Neural cell (in vitro differentiated cells): ENCODE data around the gene ESPL1.

Source experiments
- CTCF ChIP-seq: fragments of 450-650 bp; IDR thresholded peaks from 2 replicates; pipeline ENCODE4 v1.5.1; 2014; ENCODE audit warnings: antibody characterized with exemption, mild to moderate bottlenecking, moderate library complexity; ENCODE audit not compliant: poor library complexity, severe bottlenecking
- EZH2 ChIP-seq: fragments of 200-600, 300-800 bp; shearing (Covaris generic), sonication (generic); IDR thresholded peaks from 2 replicates; pipeline ENCODE4 v1.6.1; 2014; ENCODE audit warnings: antibody characterized with exemption, low read length, borderline replicate concordance, mild to moderate bottlenecking; ENCODE audit not compliant: insufficient read depth, poor library complexity, severe bottlenecking
- TAF1 ChIP-seq: IDR thresholded peaks from 2 replicates; pipeline ENCODE4 v1.6.1; 2012; ENCODE audit warnings: low read depth

DNA sequence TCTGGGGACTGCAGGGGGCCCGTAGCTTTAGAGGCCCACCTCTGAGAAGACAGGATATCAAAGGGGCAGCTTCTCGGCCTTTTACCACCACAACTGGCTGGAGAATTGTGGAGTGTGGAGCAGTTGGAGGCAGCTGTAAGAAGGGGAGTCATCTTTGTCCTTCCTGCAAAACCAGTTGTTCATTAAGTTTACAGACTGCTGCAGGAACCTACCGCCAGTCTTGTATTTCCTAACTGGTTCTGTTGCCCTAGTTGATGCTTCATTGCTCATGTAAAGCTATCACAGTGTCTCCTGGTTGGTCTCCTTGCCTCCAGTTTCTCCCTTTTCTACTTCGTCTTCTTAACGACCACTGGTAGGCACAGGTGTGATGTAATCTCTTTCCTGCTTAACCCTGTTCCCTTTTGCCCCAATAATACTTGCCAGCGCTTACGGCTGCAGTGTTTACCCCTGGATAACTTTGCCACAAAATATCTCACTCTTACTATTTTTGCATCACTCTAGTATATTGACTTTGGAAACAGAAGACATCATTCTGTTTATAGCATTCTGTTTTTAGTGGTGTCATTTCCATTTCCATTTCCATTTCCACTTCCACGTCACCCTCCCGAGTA lies 11.9 kb downstream of the ESPL1 start:
- TF ChIP-seq EZH2 (no peak), CTCF (no peak), TAF1 (no peak)
